Cerebellar nuclear complex (tissue), 1 donor: ENCODE data around the gene REEP2.
"Not testable (repeated sequence)": the region's sequence is repeated elsewhere in the genome, so short reads cannot be mapped to it uniquely, and the experiment has no call there.

Source experiments
- DNase-seq, 2 experiments: peaks; one replicate each; lab custom pipeline; 2025; lab: John Stamatoyannopoulos, UW

REEP2 gene

GRCh38 chr5:138438724-138439476, at the start of gene REEP2:
Gene REEP2, plus strand, starts transcription at chr5:138439057. Its CDS starts 152 bp downstream, at chr5:138439209.
- DNase-seq = no peak

GRCh38 chr5:138389332-138389731, 49.5 kb upstream of the REEP2 start:
- DNase-seq = no peak

- DNase-seq = not testable (repeated sequence)
Observed at GRCh38 chr5:138389911-138390310, 48.9 kb upstream of the REEP2 start.

- no peak for DNase-seq
Observed at GRCh38 chr5:138391859-138392386, 46.9 kb upstream of the REEP2 start.

GRCh38 chr5:138402640-138403039, 36.2 kb upstream of the REEP2 start:
- DNase-seq = no peak

GRCh38 chr5:138408023-138408422, 30.8 kb upstream of the REEP2 start:
- no peak for DNase-seq

- peak; percentile 4 to 30 for DNase-seq
Observed at GRCh38 chr5:138410996-138411640, 27.7 kb upstream of the REEP2 start.

GRCh38 chr5:138418444-138418843, 20.4 kb upstream of the REEP2 start:
- no peak for DNase-seq

- DNase-seq = no peak
Observed at GRCh38 chr5:138425079-138425478, 13.8 kb upstream of the REEP2 start.

- DNase-seq = no peak
Observed at GRCh38 chr5:138435943-138436342, 2.9 kb upstream of the REEP2 start.

GRCh38 chr5:138438003-138438723, 694 bp upstream of the REEP2 start:
- no peak for DNase-seq

GRCh38 chr5:138439477-138440158, 761 bp downstream of the REEP2 start:
- no peak for DNase-seq

GRCh38 chr5:138440159-138441073, 1.6 kb downstream of the REEP2 start:
- DNase-seq = no peak

- no peak for DNase-seq
Observed at GRCh38 chr5:138441221-138441620, 2.4 kb downstream of the REEP2 start.

- DNase-seq = no peak
Observed at GRCh38 chr5:138444078-138444773, 5.4 kb downstream of the REEP2 start.

GRCh38 chr5:138444774-138445546, 6.1 kb downstream of the REEP2 start:
- no peak for DNase-seq

GRCh38 chr5:138445547-138446271, 6.9 kb downstream of the REEP2 start:
- no peak for DNase-seq

- DNase-seq = no peak
Observed at GRCh38 chr5:138448070-138448469, 9.2 kb downstream of the REEP2 start.
